HEK293 (cell line): ENCODE results near the gene ELMO1.

ENCODE experiments used
- CTCF ChIA-PET: fragments of 350-600 bp; formaldehyde crosslinking; extraction: SDS; loops from one replicate; lab custom pipeline; 2021; ENCODE audit warnings: antibody characterized with exemption; lab: Yijun Ruan, JAX
- POLR2A ChIA-PET: fragments of 300-600 bp; formaldehyde crosslinking; extraction: SDS; loops from one replicate; lab custom pipeline; 2020; ENCODE audit warnings: antibody characterized with exemption, inconsistent platforms; lab: Yijun Ruan, JAX
- H3K27ac ChIP-seq: fragments of 200-500 bp; sonication (Bioruptor generic); 2 replicates; pipeline ENCODE4 v1.5.1; 2014; ENCODE audit warnings: low read depth, low read length, control low read depth, inconsistent platforms; ENCODE audit errors: extremely low read depth
- H3K36me3 ChIP-seq, 2 experiments: fragments of 200-500 bp in 1 of 2; sonication (Bioruptor generic) in 1 of 2; 1 replicate in 1 of 2; 2 replicates in 1 of 2; pipeline ENCODE4 v1.5.1; 2014 to 2017; ENCODE audit warnings: inconsistent platforms in 2 of 2, low read length in 2 of 2; ENCODE audit not compliant: control insufficient read depth in 2 of 2, insufficient read depth in 1 of 2
- H3K4me1 ChIP-seq: fragments of 200-500 bp; sonication (Bioruptor generic); 2 replicates; pipeline ENCODE4 v1.5.1; 2014; ENCODE audit warnings: mild to moderate bottlenecking, low read length, inconsistent platforms; ENCODE audit not compliant: control insufficient read depth, insufficient read depth
- H3K4me3 ChIP-seq: 2 replicates; pipeline ENCODE4 v1.5.1; 2011; ENCODE audit warnings: low read depth, mild to moderate bottlenecking, control low read depth, low read length, moderate library complexity
- H3K9me3 ChIP-seq: fragments of 200-500 bp; sonication (Bioruptor generic); 2 replicates; pipeline ENCODE4 v1.5.1; 2014; ENCODE audit warnings: low read depth, low read length, inconsistent platforms; ENCODE audit not compliant: control insufficient read depth, insufficient read depth
- BCL11A ChIP-seq: fragments of 450-650 bp; formaldehyde crosslinking; IDR thresholded peaks from 2 replicates; pipeline ENCODE4 v1.5.1; 2016; ENCODE audit warnings: low read depth, missing biosample characterization, missing genetic modification characterization
- FEZF1 ChIP-seq: fragments of 450-650 bp; formaldehyde crosslinking; IDR thresholded peaks from 2 replicates; pipeline ENCODE4 v1.5.1; 2016; ENCODE audit warnings: missing biosample characterization, missing genetic modification characterization
- GLI4 ChIP-seq: fragments of 450-650 bp; formaldehyde crosslinking; IDR thresholded peaks from 2 replicates; pipeline ENCODE4 v1.5.1; 2016; ENCODE audit warnings: missing biosample characterization, missing genetic modification characterization
- RBAK ChIP-seq: fragments of 450-650 bp; formaldehyde crosslinking; IDR thresholded peaks from 2 replicates; pipeline ENCODE4 v1.5.1; 2016; ENCODE audit warnings: missing biosample characterization, missing genetic modification characterization
- SCRT1 ChIP-seq: fragments of 450-650 bp; formaldehyde crosslinking; IDR thresholded peaks from 2 replicates; pipeline ENCODE4 v1.5.1; 2016; ENCODE audit warnings: missing biosample characterization, missing genetic modification characterization, borderline replicate concordance
- SCRT2 ChIP-seq: fragments of 450-650 bp; formaldehyde crosslinking; IDR thresholded peaks from 2 replicates; pipeline ENCODE4 v1.5.1; 2016; ENCODE audit warnings: missing biosample characterization, missing genetic modification characterization
- WT1 ChIP-seq: fragments of 450-650 bp; formaldehyde crosslinking; IDR thresholded peaks from 2 replicates; pipeline ENCODE4 v1.5.1; 2016; ENCODE audit warnings: missing biosample characterization, missing genetic modification characterization
- ZBTB10 ChIP-seq: fragments of 450-650 bp; formaldehyde crosslinking; IDR thresholded peaks from 2 replicates; pipeline ENCODE4 v1.5.1; 2016; ENCODE audit warnings: missing biosample characterization, missing genetic modification characterization
- ZBTB20 ChIP-seq: fragments of 450-650 bp; formaldehyde crosslinking; IDR thresholded peaks from 2 replicates; pipeline ENCODE4 v1.5.1; 2016; ENCODE audit warnings: missing biosample characterization, missing genetic modification characterization
- ZBTB21 ChIP-seq: fragments of 450-650 bp; formaldehyde crosslinking; IDR thresholded peaks from 2 replicates; pipeline ENCODE4 v1.5.1; 2017; ENCODE audit warnings: missing biosample characterization, missing genetic modification characterization
- ZNF248 ChIP-seq: fragments of 450-650 bp; formaldehyde crosslinking; IDR thresholded peaks from 2 replicates; pipeline ENCODE4 v1.5.1; 2017; ENCODE audit warnings: missing biosample characterization, missing genetic modification characterization
- ZNF274 ChIP-seq, 2 experiments: fragments of 200-500 bp in 1 of 2; fragments of 450-650 bp in 1 of 2; sonication (Bioruptor generic) in 1 of 2; formaldehyde crosslinking in 1 of 2; IDR thresholded peaks; 2 replicates each; pipeline versions ENCODE4 v1.5.1 to v1.6.1; 2014 to 2016; ENCODE audit warnings: borderline replicate concordance in 1 of 2, inconsistent platforms in 1 of 2, low read length in 1 of 2, missing biosample characterization in 1 of 2, missing genetic modification characterization in 1 of 2
- ZNF292 ChIP-seq: fragments of 450-650 bp; formaldehyde crosslinking; IDR thresholded peaks from 2 replicates; pipeline ENCODE4 v1.5.1; 2016; ENCODE audit warnings: low read depth, missing biosample characterization, missing genetic modification characterization, borderline replicate concordance
- ZNF426 ChIP-seq: fragments of 450-650 bp; formaldehyde crosslinking; IDR thresholded peaks from 2 replicates; pipeline ENCODE4 v1.5.1; 2017; ENCODE audit warnings: missing biosample characterization, missing genetic modification characterization, mild to moderate bottlenecking, inconsistent platforms, moderate library complexity
- ZNF433 ChIP-seq: fragments of 450-650 bp; formaldehyde crosslinking; IDR thresholded peaks from 2 replicates; pipeline ENCODE4 v1.5.1; 2016; ENCODE audit warnings: missing biosample characterization, missing genetic modification characterization, low read depth
- ZNF48 ChIP-seq: fragments of 450-650 bp; formaldehyde crosslinking; IDR thresholded peaks from 2 replicates; pipeline ENCODE4 v1.5.1; 2016; ENCODE audit warnings: missing biosample characterization, missing genetic modification characterization
- ZNF514 ChIP-seq: fragments of 450-650 bp; formaldehyde crosslinking; IDR thresholded peaks from 2 replicates; pipeline ENCODE4 v1.5.1; 2016; ENCODE audit warnings: missing biosample characterization, missing genetic modification characterization
- ZNF529 ChIP-seq: fragments of 450-650 bp; formaldehyde crosslinking; IDR thresholded peaks from 2 replicates; pipeline ENCODE4 v1.5.1; 2017; ENCODE audit warnings: missing genetic modification characterization, missing biosample characterization; ENCODE audit not compliant: insufficient replicate concordance
- ZNF600 ChIP-seq: fragments of 450-650 bp; formaldehyde crosslinking; IDR thresholded peaks from 2 replicates; pipeline ENCODE4 v1.5.1; 2016; ENCODE audit warnings: missing biosample characterization, missing genetic modification characterization
- ZNF629 ChIP-seq: fragments of 450-650 bp; formaldehyde crosslinking; IDR thresholded peaks from 2 replicates; pipeline ENCODE4 v1.5.1; 2017; ENCODE audit warnings: missing biosample characterization, missing genetic modification characterization
- TF ChIP-seq, protein P1 (sequence below): fragments of 450-650 bp; formaldehyde crosslinking; IDR thresholded peaks from 2 replicates; pipeline ENCODE4 v1.5.1; 2016; ENCODE audit warnings: missing biosample characterization, missing genetic modification characterization
- TF ChIP-seq, protein P2 (sequence below): fragments of 450-650 bp; formaldehyde crosslinking; IDR thresholded peaks from 2 replicates; pipeline ENCODE4 v1.5.1; 2016; ENCODE audit warnings: missing biosample characterization, missing genetic modification characterization
- TF ChIP-seq, protein P3 (sequence below): fragments of 450-650 bp; formaldehyde crosslinking; IDR thresholded peaks from 2 replicates; pipeline ENCODE4 v1.5.1; 2017; ENCODE audit warnings: missing biosample characterization, missing genetic modification characterization

ELMO1 gene

DNA sequence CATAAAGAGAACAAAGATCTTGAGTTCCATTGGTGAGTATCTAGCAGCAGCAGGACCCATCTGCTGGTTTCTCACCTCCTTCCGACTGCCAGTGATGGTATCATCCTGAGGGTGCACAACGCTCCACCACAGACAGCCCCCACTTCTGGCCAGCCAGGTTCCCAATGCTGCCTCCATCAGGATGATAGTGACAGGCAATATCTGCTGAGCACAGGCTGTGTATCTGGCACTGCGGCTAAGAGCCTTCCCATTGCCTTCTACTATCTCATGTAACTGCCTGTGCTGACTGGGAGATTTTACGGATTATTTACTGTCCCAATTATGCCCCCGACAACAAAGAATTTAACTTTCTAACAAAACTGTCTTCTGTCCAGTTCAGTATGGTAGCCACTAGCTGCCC lies 372.0 kb downstream of the ELMO1 start:
- Histone ChIP-seq H3K36me3 (no peaks in the 10 kb centered on the region), H3K27ac (no peak overlapping the region), H3K4me3 (no peak overlapping the region), H3K4me1 (no peaks in the 10 kb centered on the region), H3K9me3 (no peaks in the 10 kb centered on the region)
- ChIA-PET CTCF (no interaction called here), POLR2A (no interaction called here)
- TF ChIP-seq SCRT1 (no peak), GLI4 (tag by site-specific recombination) (no peak), SCRT2 (tag by site-specific recombination) (no peak), ZNF433 (tag by site-specific recombination) (no peak), ZBTB21 (tag by site-specific recombination) (no peak), ZBTB20 (no peak), WT1 (tag by site-specific recombination) (no peak), RBAK (no peak), BCL11A (tag by site-specific recombination) (no peak), ZBTB10 (no peak), ZNF629 (no peak), ZNF514 (tag by site-specific recombination) (no peak), ZNF292 (tag by site-specific recombination) (no peak)
- TF ChIP-seq, protein P1, sequence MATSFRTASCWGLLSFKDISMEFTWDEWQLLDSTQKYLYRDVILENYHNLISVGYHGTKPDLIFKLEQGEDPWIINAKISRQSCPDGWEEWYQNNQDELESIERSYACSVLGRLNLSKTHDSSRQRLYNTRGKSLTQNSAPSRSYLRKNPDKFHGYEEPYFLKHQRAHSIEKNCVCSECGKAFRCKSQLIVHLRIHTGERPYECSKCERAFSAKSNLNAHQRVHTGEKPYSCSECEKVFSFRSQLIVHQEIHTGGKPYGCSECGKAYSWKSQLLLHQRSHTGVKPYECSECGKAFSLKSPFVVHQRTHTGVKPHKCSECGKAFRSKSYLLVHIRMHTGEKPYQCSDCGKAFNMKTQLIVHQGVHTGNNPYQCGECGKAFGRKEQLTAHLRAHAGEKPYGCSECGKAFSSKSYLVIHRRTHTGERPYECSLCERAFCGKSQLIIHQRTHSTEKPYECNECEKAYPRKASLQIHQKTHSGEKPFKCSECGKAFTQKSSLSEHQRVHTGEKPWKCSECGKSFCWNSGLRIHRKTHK (tag by site-specific recombination): no peak
- TF ChIP-seq, protein P2, sequence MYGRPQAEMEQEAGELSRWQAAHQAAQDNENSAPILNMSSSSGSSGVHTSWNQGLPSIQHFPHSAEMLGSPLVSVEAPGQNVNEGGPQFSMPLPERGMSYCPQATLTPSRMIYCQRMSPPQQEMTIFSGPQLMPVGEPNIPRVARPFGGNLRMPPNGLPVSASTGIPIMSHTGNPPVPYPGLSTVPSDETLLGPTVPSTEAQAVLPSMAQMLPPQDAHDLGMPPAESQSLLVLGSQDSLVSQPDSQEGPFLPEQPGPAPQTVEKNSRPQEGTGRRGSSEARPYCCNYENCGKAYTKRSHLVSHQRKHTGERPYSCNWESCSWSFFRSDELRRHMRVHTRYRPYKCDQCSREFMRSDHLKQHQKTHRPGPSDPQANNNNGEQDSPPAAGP (tag by site-specific recombination): no peak

DNA sequence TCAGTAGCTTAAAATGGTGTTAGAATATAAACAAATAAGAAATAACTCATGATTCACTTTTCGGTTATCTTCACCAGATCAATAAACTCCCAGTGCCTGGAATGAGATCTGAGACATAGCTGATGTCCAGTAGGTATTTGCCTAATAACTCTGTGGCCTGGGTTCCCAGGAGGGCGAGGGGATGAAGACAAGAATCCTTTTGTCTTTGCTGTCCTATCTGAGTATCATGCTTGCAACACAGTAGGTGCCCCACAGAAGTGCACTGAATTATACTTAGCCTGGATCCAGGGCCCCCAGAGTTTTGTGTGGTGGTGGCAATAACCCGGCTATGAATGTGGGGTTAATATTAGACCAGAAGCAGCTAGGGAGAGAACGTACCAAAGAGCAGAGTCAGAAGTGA lies 374.3 kb downstream of the ELMO1 start:
- H3K4me3 ChIP-seq: no peak overlapping the region
- CTCF ChIA-PET: interaction anchor here (1.7 kb wide), 1 partner anchor 107 kb away, joined by 4 read pairs; no protein-coding TSS in a partner anchor
- no peaks in the 10 kb centered on the region for H3K9me3 ChIP-seq
- H3K27ac ChIP-seq: no peak overlapping the region
- H3K36me3 ChIP-seq: no peaks in the 10 kb centered on the region
- H3K4me1 ChIP-seq: no peaks in the 10 kb centered on the region
- TF ChIP-seq ZNF248 (tag by site-specific recombination) (no peak), ZNF48 (tag by site-specific recombination) (no peak), ZNF274 (IDR thresholded peaks at IDR 0.05; ENCODE audit: low read length) (no peak), ZNF274 (tag by site-specific recombination; IDR thresholded peaks at IDR 0.05; ENCODE audit: borderline replicate concordance) (no peak), ZNF426 (tag by site-specific recombination) (no peak), ZNF529 (tag by site-specific recombination) (no peak), ZNF600 (tag by site-specific recombination) (no peak), ZNF514 (tag by site-specific recombination) (no peak), FEZF1 (tag by site-specific recombination) (no peak)
- TF ChIP-seq, protein P3, sequence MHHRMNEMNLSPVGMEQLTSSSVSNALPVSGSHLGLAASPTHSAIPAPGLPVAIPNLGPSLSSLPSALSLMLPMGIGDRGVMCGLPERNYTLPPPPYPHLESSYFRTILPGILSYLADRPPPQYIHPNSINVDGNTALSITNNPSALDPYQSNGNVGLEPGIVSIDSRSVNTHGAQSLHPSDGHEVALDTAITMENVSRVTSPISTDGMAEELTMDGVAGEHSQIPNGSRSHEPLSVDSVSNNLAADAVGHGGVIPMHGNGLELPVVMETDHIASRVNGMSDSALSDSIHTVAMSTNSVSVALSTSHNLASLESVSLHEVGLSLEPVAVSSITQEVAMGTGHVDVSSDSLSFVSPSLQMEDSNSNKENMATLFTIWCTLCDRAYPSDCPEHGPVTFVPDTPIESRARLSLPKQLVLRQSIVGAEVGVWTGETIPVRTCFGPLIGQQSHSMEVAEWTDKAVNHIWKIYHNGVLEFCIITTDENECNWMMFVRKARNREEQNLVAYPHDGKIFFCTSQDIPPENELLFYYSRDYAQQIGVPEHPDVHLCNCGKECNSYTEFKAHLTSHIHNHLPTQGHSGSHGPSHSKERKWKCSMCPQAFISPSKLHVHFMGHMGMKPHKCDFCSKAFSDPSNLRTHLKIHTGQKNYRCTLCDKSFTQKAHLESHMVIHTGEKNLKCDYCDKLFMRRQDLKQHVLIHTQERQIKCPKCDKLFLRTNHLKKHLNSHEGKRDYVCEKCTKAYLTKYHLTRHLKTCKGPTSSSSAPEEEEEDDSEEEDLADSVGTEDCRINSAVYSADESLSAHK (tag by site-specific recombination): no peak
- TF ChIP-seq, all 188 proteins: peak for 0
- POLR2A ChIA-PET: no interaction called here
